HG02759 (cell line): ENCODE measurements around the gene ASB7.
"Not testable (repeated sequence)": the region's sequence is repeated elsewhere in the genome, so short reads cannot be mapped to it uniquely, and the experiment has no call there.

ENCODE experiments used
- ATAC-seq: cut with Tn5 transposase; IDR thresholded peaks from one replicate; pipeline ENCODE4 v1.9.1; 2021; ENCODE audit warnings: mild to moderate bottlenecking, moderate library complexity; ENCODE audit not compliant: unreplicated experiment

ASB7 gene

GRCh38 chr15:100648951-100649350 is 46.6 kb downstream of the ASB7 start:
- ATAC-seq: no peak

GRCh38 chr15:100650685-100651084 is 48.3 kb downstream of the ASB7 start:
- ATAC-seq: no peak

GRCh38 chr15:100651253-100651652 is 48.9 kb downstream of the ASB7 start:
- ATAC-seq: no peak

- no peak for ATAC-seq
These were observed 49.7 kb downstream of the ASB7 start for GRCh38 chr15:100652116-100652515.

GRCh38 chr15:100653608-100654007 is 51.2 kb downstream of the ASB7 start:
- ATAC-seq: no peak

- no peak for ATAC-seq
These were observed 56.5 kb downstream of the ASB7 start for GRCh38 chr15:100658895-100659294.

GRCh38 chr15:100661156-100661555 is 58.8 kb downstream of the ASB7 start:
- no peak for ATAC-seq

GRCh38 chr15:100663086-100663914 is 60.9 kb downstream of the ASB7 start:
- no peak for ATAC-seq

- ATAC-seq: no peak
These were observed 61.5 kb downstream of the ASB7 start for GRCh38 chr15:100663915-100664281.

- no peak for ATAC-seq
These were observed 63.2 kb downstream of the ASB7 start for GRCh38 chr15:100665570-100665969.

- no peak for ATAC-seq
These were observed 65.3 kb downstream of the ASB7 start for GRCh38 chr15:100667405-100668347.

GRCh38 chr15:100668348-100668745 is 66.0 kb downstream of the ASB7 start:
- no peak for ATAC-seq

GRCh38 chr15:100669260-100669659 is 66.9 kb downstream of the ASB7 start:
- no peak for ATAC-seq

GRCh38 chr15:100670505-100671021 is 68.2 kb downstream of the ASB7 start:
- no peak for ATAC-seq

- no peak for ATAC-seq
These were observed 68.8 kb downstream of the ASB7 start for GRCh38 chr15:100671124-100671680.

- no peak for ATAC-seq
These were observed 69.6 kb downstream of the ASB7 start for GRCh38 chr15:100671858-100672543.

- no peak for ATAC-seq
These were observed 70.6 kb downstream of the ASB7 start for GRCh38 chr15:100672959-100673358.

- ATAC-seq: not testable (repeated sequence)
These were observed 76.8 kb downstream of the ASB7 start for GRCh38 chr15:100679151-100679550.

- ATAC-seq: no peak
These were observed 78.3 kb downstream of the ASB7 start for GRCh38 chr15:100680726-100681125.

- ATAC-seq: no peak
These were observed 79.0 kb downstream of the ASB7 start for GRCh38 chr15:100681335-100681746.

- ATAC-seq: no peak
These were observed 80.1 kb downstream of the ASB7 start for GRCh38 chr15:100682468-100682867.
